IPS DF 4.7 (cell line): ENCODE results near the gene NFASC.

ENCODE experiments used
- DNase-seq: peaks from one replicate; pipeline ENCODE4 v3.0.0-alpha.2; 2013; ENCODE audit warnings: low spot score; ENCODE audit errors: extremely low read depth

Gene NFASC

GRCh38 chr1:204958317-204959307 is 88.0 kb downstream of the NFASC start:
- DNase-seq = no peak

DNA sequence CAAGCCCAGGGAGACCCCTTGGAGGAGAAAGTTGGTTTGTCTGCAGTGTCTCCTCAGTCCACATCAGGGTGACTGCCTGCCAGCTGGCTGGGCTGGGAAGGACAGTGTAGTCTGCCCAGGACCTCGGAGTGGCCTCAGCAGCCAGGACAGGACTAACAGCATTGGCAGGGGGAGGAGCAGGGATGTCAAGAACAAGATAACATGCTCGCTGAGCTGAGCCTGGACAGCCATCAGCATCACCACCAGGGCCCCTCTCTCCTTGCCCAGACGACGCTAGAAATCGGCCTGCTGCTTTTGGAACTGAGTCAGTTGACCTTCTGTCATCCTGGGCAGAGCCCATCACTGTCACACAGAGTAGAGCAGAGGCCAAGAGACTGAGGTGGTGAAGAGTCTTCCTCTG is 88.7 kb downstream of the NFASC start:
- no peak for DNase-seq

DNA sequence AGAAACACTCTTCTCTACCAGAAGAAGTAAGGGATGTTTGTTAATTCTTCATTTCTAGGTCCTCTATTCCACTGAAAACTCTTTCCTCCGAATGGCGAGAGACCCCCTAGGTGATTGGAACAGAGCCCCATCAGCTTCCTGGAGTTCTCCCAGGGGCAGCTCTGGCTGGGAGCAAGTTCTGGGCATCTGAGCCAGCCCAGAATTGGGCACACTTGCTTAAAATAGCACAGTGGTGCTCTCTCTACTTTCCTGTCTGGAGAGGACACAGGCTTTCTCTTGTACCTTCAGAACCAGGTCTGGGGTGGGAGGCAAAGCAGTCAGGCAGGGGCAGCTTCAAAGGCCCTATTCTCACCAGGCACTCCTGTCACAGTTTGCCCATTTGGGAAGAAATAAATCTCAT is 89.2 kb downstream of the NFASC start:
- DNase-seq = no peak

- DNase-seq = no peak
Observed at GRCh38 chr1:204960306-204961125, 89.9 kb downstream of the NFASC start.

GRCh38 chr1:204961765-204962419 is 91.2 kb downstream of the NFASC start:
- DNase-seq = no peak

GRCh38 chr1:204962742-204963632 is 92.3 kb downstream of the NFASC start:
- no peak for DNase-seq

- no peak for DNase-seq
Observed at GRCh38 chr1:204967451-204967850, 96.8 kb downstream of the NFASC start.

GRCh38 chr1:204968135-204968534 is 97.5 kb downstream of the NFASC start:
- DNase-seq = no peak

DNA sequence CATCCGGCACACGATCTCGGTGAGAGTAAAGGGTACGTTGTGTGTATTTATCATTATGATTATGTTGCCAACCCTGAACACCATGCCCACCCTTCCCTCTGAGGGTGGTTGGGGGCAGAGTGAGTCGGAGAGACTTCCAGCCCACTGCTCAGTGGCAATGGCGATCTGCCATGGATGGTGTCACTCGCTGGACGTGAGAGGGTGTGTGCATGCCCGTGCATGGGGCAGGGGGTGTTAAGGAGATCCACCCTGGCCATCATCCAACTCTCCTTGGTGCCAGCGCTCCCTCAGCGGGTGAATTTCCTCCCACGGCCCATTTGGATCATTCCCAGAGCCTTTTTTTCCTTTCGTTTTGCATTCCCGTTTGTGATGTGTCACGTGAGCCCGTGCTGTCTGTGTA is 98.3 kb downstream of the NFASC start:
- no peak for DNase-seq

GRCh38 chr1:204970937-204971336 is 100.3 kb downstream of the NFASC start:
- DNase-seq = no peak

- no peak for DNase-seq
Observed at GRCh38 chr1:204971517-204972336, 101.1 kb downstream of the NFASC start.

GRCh38 chr1:204972426-204972825 is 101.8 kb downstream of the NFASC start:
- no peak for DNase-seq

DNA sequence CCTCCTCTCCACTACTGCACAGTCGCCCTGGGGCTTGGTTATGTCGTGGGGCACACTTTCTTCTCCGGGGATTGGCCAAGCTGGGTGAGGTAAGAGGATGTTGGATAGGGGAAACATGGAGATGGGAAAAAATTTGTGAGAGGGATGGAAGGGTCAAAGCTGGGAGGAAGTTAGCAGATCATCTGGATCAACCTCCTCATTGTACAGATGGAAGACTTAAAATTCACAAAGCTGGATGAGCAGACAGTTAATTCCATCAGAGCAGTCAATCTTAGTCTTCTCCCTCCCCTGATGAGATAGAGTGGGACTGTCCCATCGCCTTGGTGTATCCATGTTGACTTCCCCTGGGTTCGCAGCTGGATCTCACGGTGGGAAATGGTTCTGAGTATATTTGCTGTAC is 102.8 kb downstream of the NFASC start:
- no peak for DNase-seq

DNA sequence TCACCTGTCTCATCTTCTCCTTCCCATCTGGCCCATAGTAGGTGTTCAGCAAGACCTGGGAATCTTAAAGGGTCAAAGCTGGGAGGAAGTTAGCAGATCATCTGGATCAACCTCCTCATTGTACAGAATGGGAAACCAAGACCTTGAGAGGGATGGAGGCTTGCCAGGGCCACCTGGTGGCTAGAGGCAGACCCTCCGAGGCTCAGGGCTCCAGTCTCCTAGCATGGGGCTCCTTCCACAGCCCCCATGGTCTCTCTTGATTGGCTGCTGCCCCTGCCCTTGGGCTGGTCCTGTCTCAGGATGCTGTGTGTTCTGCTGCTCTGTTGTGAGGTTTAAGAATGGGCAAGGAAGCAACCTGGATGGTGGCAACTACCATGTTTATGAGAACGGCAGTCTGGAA is 103.7 kb downstream of the NFASC start:
- no peak for DNase-seq

- no peak for DNase-seq
Observed at GRCh38 chr1:204975021-204975420, 104.4 kb downstream of the NFASC start.

DNA sequence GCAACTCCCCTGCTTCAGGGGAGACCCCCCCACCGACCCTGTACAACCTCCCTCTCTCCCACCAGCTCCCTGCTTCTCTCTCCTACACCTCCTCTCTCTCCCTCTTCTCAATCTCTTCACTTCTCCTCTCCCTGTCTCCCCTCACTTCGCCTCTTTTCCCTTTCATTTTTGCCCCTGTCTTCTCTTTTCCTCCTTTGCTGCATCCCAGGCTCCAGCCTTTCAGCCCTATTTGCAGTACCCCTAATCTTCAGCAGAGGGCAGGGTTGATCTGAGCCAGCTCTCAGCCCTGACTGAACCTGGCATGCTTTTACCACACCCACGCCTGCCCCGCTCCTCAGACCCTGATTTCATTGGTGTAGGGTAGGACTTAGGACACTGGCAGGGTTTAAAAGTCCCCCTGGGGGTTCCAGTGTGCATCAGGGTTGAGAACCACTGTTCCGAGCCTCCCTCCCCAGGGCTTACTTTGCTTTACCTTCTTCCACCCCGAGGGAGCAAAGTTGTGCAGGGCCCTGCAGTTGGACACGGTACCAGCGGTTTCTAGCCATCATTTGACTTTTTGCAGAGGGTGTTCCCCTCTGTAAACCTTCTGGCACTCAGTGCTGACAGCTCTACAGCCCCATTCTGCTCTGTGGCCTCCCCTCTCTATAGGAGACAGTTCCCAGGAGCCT is 105.0 kb downstream of the NFASC start:
- DNase-seq = no peak

- DNase-seq = no peak
Observed at GRCh38 chr1:204976646-204977045, 106.0 kb downstream of the NFASC start.

DNA sequence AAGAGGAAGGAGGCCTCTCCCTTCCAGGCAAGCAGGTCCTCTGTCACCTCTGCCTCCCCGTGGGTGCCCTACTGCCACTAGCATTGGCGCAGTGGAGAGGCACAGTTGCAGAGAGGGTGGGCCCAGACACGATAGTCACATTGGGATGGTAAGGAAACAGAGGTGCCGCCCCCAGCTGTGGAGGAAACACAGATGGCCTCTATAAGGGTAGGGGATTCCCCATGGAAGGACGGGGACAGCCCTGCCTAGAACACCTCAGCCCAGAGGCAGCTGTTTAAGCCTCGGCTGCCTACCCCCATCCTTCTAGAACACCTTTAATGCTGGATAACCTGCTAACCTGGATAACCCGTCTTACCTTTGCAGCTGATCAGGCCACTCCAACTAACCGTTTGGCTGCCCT is 106.7 kb downstream of the NFASC start:
- no peak for DNase-seq

DNA sequence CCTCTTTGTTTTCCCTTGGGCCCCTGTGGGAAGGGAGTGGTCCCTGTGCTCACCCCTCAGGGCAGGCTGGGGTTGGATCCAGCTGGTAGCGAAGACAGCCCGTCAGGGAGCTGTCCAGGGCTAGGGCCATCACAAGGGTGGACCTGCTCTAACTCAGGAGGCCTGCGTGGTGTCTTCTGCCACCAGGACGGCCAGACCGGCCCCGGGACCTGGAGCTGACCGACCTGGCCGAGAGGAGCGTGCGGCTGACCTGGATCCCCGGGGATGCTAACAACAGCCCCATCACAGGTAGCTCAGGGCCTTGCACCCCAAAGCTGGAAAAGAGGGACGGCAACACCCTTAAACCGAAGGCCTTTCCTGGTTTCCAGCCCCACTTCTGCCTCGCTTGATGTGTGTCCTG is 108.1 kb downstream of the NFASC start:
- DNase-seq = no peak
